ENCODE measurements around the gene HTR2B.

The HTR2B gene

GRCh38 chr2:231124838-231125568 is at the start of gene HTR2B:
Gene HTR2B (minus strand): TSS chr2:231125042. CDS start chr2:231123764, 1,278 bp downstream.
- no peak within 1 kb of the TSS for H3K4me3 ChIP-seq (ENCODE audit: low read length)
- DNase-seq (ENCODE audit: low read depth) = no peak
- no peak for TF ChIP-seq CTCF (conservative IDR thresholded peaks at IDR 0.05; ENCODE audit: low read depth, low read length)

- no peak for DNase-seq (ENCODE audit: low read depth)
- no peak for TF ChIP-seq CTCF (conservative IDR thresholded peaks at IDR 0.05; ENCODE audit: low read depth, low read length)
These were observed 49.4 kb upstream of the HTR2B start for GRCh38 chr2:231174211-231174651.

GRCh38 chr2:231172025-231172424 is 47.2 kb upstream of the HTR2B start:
- DNase-seq (ENCODE audit: low read depth) = peak; percentile 74
- no peak for TF ChIP-seq CTCF (conservative IDR thresholded peaks at IDR 0.05; ENCODE audit: low read depth, low read length)
- H3K4me3 ChIP-seq (ENCODE audit: low read length) = no peak overlapping the region

More at GRCh38 chr2:231174211-231174651, 49.4 kb upstream of the HTR2B start:
- H3K4me3 ChIP-seq (ENCODE audit: low read length) = no peak overlapping the region

GRCh38 chr2:231170055-231170454 is 45.2 kb upstream of the HTR2B start:
- TF ChIP-seq CTCF (conservative IDR thresholded peaks at IDR 0.05; ENCODE audit: low read depth, low read length) = no peak
- H3K4me3 ChIP-seq (ENCODE audit: low read length) = no peak overlapping the region
- DNase-seq (ENCODE audit: low read depth) = no peak

- no peak overlapping the region for H3K4me3 ChIP-seq (ENCODE audit: low read length)
- no peak for DNase-seq (ENCODE audit: low read depth)
- no peak for TF ChIP-seq CTCF (conservative IDR thresholded peaks at IDR 0.05; ENCODE audit: low read depth, low read length)
These were observed 44.6 kb upstream of the HTR2B start for GRCh38 chr2:231169488-231169887.

GRCh38 chr2:231168460-231169139 is 43.8 kb upstream of the HTR2B start:
- no peak for DNase-seq (ENCODE audit: low read depth)
- no peak for TF ChIP-seq CTCF (conservative IDR thresholded peaks at IDR 0.05; ENCODE audit: low read depth, low read length)
- no peak overlapping the region for H3K4me3 ChIP-seq (ENCODE audit: low read length)
